Right cardiac atrium (tissue), 5 donors: ENCODE results near the gene VDR. TPM values are rescaled to one million over a fixed set of nuclear protein-coding genes. Genes with fewer than 3 reads are reported as not detected.
A peak's percentile ranks its signal among the peaks of the same experiment; 100 is the strongest.

Source experiments
- ATAC-seq, 2 donors: fragments of 200-7000 bp; cut with Tn5 transposase; one replicate each; pipeline versions ENCODE4 v1.8.0 to v1.9.1; 2020; ENCODE audit warnings: moderate library complexity in 2 of 2, mild to moderate bottlenecking in 1 of 2
- DNase-seq, 3 donors: peaks; one replicate each; pipeline ENCODE4 v3.0.0-alpha.2; 2020
- H3K27ac ChIP-seq: one replicate; pipeline ENCODE4 v1.5.1; 2013; ENCODE audit warnings: mild to moderate bottlenecking, low read length, control low read depth, moderate library complexity
- H3K27me3 ChIP-seq: one replicate; pipeline ENCODE4 v1.6.1; 2013; ENCODE audit not compliant: control insufficient read depth, insufficient read depth
- H3K4me1 ChIP-seq: one replicate; pipeline ENCODE4 v1.6.1; 2013; ENCODE audit warnings: low read length; ENCODE audit not compliant: control insufficient read depth, insufficient read depth
- H3K4me3 ChIP-seq: one replicate; pipeline ENCODE4 v1.5.1; 2013; ENCODE audit warnings: low read length, control low read depth
- H3K9me3 ChIP-seq: one replicate; pipeline ENCODE4 v1.6.1; 2013; ENCODE audit warnings: low read length; ENCODE audit not compliant: control insufficient read depth
- WGBS: extraction: QIAGEN DNeasy Blood & Tissue Kit; methylation state at CpG from one replicate; pipeline ENCODE4 v1.1.7; 2013; 5-methylcytosine and 5-hydroxymethylcytosine counted together
- intact Hi-C, 4 donors: fragments of 100-400 bp; cut with DNase I; formaldehyde crosslinking; loops; one replicate each; pipeline versions ENCODE4 v1.11.0 to v1.14.0; 2022 to 2023
- polyA plus RNA-seq: library from polyadenylated mRNA; stranded (reverse); fragments of 200-250 nt; gene quantifications from one replicate; pipeline ENCODE4 v1.2.3, GENCODE V29; 2013
- total RNA-seq, 4 donors: library from RNA; stranded (reverse); fragmentation: NEBNext Ultra II Directional; extraction: Animal tissue kit (Norgen Biotek cat#: 25700); gene quantifications; one replicate each; pipeline ENCODE4 v1.2.1, GENCODE V29; 2021
- donor health status: healthy with polysubstance abuse.
- donor health status: DM: no; HTN: yes; CAD: no.
- donor health status: DM: no; HTN: no; CAD: no.
- donor health status: DM: no; HTN: yes; CAD: no; lungs with severe emphysema.
- donor health status: DM: yes; HTN: yes; CAD: no.

Gene VDR
- total and polyA plus RNA-seq, 5 donors: 0.27 to 3.0 (median 0.97) TPM

DNA sequence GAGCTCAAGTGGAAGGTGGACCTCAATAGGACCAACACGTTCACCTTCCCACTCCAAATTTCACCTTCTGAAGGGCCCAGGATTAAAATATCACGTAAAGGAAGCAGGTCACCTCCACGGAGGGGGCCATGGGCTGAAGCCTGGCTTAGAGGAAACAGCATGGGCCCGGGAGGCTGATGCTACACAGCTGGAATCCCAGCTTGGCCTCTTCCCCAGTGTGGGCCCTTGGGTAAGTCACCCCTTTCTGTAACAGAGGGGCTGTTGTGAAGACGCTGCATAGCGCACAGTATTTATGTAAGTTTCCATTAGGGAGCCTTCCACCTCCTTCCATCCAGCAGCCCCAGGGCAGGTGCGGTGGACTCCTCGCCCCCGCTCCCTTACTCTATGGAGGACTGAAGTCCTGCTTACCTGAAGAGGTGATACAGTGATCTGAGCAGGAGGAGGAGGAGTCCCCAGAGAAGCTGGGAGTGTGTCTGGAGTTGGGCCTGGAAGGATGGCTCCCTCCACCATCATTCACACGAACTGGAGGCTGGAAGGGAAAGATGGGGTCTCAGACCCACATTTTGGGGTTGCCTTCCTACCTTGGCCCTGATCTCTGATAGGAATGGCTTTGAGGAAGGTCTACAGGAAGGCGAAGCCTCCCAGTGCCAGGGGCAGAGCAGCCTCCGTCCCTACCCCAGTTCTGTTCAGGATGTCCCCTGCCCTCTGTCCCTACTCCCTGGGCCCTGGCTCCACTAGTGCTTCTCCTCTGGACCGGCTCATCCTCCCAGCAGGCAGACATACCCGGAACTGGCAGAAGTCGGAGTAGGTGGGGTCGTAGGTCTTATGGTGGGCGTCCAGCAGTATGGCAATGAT, 47.8 kb downstream of the VDR start:
- H3K27ac ChIP-seq: no peak overlapping the region
- ATAC-seq: no peak
- no peaks in the 10 kb centered on the region for H3K4me1 ChIP-seq
- H3K27me3 ChIP-seq: no peaks in the 10 kb centered on the region
- intact Hi-C loops: no loop called here
- no peak for DNase-seq
- WGBS: 87% methylated on average over 17 of the region's 17 CpGs
- H3K4me3 ChIP-seq: no peak overlapping the region
- H3K9me3 ChIP-seq: no peaks in the 10 kb centered on the region

DNA sequence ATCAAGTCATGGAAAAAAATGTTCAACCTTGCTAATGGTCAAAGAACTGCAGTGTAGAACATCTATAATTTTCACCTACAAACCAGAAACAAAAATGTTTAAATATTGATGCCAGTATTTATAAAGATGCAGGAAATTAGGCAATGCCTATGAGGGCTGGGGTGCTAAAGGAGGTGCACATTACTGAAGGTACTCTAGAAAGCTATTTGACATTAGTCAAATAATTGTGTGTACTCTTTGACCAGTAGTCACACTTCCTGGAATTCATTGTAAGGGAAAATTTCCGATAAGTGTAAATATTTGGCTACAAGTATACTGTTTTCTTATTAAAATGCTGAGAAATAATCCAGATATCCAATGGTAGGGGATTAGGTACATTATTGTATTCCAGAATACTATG, 48.7 kb downstream of the VDR start:
- DNase-seq: no peak
- Histone ChIP-seq H3K4me3 (no peak overlapping the region), H3K27ac (no peak overlapping the region), H3K9me3 (no peaks in the 10 kb centered on the region), H3K27me3 (no peaks in the 10 kb centered on the region), H3K4me1 (no peaks in the 10 kb centered on the region)
- intact Hi-C loops: no loop called here
- 89% methylated on average over 1 of the region's 1 CpG for WGBS
- ATAC-seq: no peak

DNA sequence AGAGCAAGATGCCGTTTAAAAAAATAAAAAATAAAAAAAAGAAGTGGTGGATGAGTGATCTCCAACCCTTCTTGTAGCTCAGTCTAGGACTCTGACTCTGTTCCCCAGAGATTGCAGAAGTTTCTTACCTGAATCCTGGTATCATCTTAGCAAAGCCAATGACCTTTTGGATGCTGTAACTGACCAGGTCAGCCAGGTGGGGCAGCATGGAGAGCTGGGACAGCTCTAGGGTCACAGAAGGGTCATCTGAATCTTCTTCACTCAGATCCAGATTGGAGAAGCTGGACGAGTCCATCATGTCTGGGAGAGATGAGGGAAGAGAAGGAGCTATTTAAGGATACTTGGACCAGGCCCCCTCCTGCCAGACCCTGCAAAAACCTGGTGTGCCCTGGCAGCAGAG, 49.3 kb downstream of the VDR start:
- H3K4me3 ChIP-seq: no peak overlapping the region
- intact Hi-C loops: no loop called here
- DNase-seq (no peak), ATAC-seq (no peak)
- no peaks in the 10 kb centered on the region for H3K4me1 ChIP-seq
- H3K9me3 ChIP-seq: no peaks in the 10 kb centered on the region
- no peaks in the 10 kb centered on the region for H3K27me3 ChIP-seq
- 88% methylated on average over 2 of the region's 2 CpGs for WGBS
- H3K27ac ChIP-seq: no peak overlapping the region

DNA sequence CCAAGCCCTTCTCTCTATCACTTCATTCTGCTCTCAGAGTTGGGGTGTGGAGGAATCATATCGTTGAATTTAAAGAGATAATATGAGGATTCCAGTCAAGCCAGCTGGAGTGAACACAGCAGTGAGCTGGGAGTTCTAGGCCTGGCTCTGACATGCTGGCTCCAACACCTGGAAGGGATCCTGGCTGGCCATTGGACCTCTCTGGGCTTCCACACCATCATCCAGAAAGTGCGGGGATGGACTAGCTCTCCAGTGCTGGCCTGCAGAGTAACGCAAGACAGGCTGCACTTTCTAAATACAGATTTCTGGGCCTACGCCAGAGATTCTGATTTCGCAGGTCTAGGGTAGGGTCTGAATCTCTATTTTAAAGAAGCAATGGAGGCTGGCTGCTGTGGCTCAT, 50.3 kb downstream of the VDR start:
- H3K27me3 ChIP-seq: no peaks in the 10 kb centered on the region
- no peaks in the 10 kb centered on the region for H3K4me1 ChIP-seq
- no peak for DNase-seq
- intact Hi-C loops: no loop called here
- no peak overlapping the region for H3K27ac ChIP-seq
- 74% methylated on average over 5 of the region's 5 CpGs for WGBS
- no peak overlapping the region for H3K4me3 ChIP-seq
- no peaks in the 10 kb centered on the region for H3K9me3 ChIP-seq
- no peak for ATAC-seq

DNA sequence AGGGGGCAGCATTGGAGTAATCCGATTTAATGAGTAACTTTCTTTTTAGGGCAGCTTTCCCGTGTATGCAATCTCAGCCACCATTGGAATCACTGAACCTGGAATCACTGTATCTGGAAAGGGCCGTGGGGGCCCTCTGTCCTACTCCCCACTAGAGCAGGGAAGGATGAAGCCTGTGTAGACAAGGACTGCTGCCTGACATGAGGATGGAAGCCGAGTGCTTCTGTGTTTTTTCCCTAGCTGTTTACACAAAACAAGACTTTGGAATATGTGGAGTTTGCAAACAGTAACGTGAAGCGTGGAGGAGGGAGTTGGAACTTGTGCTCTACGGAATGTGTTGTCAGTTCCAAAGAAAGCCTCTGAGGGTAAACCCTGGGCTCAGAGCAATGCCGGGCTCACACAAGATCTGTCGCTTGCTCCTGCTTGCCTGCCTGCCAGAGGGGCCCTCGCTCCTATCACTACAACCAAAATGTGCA, 52.7 kb downstream of the VDR start:
- DNase-seq (no peak), ATAC-seq (peak; percentile 28 to 68)
- Histone ChIP-seq H3K4me3 (no peak overlapping the region), H3K27ac (no peak overlapping the region), H3K27me3 (no peaks in the 10 kb centered on the region), H3K4me1 (no peaks in the 10 kb centered on the region), H3K9me3 (no peaks in the 10 kb centered on the region)
- WGBS: 45% methylated on average over 10 of the region's 10 CpGs
- intact Hi-C loops: no loop called here

DNA sequence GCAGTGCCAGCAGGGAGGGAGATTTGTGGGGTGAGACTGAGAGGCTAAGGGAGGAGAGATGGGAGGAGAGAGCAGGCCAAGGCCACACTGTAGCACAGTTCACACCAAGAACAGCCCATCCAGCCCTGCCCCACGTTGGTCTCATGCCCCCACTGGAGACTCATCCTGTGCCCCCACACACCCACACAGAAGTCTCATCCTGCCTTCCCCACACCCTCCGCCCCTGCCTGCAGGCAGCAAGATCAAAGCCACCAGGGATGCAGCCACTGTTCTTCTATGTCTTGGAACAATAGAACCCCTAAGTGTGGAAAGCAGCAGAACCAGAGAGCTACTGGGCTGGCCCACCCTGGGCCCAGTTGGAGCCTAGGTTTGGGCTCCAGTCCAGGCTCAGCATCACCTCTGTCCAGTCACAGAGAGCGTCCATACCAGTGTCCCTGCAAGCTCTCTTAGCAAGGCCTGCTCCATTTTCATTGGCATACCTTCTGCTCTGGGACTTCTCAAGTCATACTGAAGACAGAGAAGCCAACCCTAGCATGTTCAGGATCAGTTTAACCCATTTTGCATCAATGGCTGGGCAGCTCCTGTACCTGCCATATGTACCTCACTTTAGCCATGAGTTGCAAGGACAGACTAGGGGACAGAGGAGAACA, 53.4 kb downstream of the VDR start:
- 76% methylated on average over 3 of the region's 3 CpGs for WGBS
- ATAC-seq (no peak), DNase-seq (no peak)
- Histone ChIP-seq H3K9me3 (no peaks in the 10 kb centered on the region), H3K27ac (no peak overlapping the region), H3K27me3 (no peaks in the 10 kb centered on the region), H3K4me1 (no peaks in the 10 kb centered on the region), H3K4me3 (no peak overlapping the region)
- intact Hi-C loops: no loop called here

DNA sequence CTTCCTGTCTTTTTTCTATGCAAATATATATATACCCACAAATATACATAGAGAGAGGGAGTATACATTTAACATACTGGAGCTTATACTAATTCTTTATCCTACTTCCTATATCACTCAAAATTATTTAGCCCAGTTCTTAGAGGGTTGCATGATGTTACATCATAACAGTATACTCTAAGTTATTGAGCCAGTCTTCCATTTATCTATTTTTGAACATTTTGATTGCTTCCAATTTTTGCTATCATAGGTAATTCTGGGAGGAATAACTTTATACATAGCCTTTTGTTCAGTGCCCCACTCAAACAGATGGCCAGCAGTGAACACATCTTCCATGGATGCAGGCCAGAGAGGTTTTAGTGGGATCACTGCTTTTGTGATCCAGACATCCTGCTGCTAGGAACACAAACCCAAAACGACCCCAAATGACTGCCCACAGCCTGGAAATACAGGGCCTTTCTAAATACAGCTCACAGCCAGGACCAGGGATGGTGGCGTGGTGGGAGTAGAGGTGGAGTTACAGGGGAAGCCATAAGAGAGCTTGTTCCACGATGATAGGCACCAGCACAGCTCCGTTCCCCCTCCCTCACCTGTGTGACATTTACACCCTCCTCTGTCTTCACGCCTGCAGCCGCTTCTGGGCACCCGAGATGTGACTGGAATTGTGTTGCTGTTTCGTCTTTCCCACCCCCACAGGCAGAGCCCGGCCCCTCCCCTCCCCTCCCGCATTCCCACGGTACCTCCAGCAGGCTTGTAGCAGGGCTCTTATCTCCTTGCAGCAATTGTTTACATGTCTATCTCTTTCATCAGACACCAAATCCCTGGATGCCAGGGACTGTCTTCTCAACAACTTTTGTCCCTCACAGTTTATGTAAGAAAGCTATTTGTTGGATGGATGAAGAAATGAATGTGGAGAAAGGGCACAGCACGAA, 54.4 kb downstream of the VDR start:
- H3K4me3 ChIP-seq: no peak overlapping the region
- no peak for DNase-seq
- WGBS: 63% methylated on average over 12 of the region's 12 CpGs
- H3K27me3 ChIP-seq: no peaks in the 10 kb centered on the region
- H3K27ac ChIP-seq: no peak overlapping the region
- no peaks in the 10 kb centered on the region for H3K9me3 ChIP-seq
- intact Hi-C loops: no loop called here
- H3K4me1 ChIP-seq: no peaks in the 10 kb centered on the region
- ATAC-seq: no peak

DNA sequence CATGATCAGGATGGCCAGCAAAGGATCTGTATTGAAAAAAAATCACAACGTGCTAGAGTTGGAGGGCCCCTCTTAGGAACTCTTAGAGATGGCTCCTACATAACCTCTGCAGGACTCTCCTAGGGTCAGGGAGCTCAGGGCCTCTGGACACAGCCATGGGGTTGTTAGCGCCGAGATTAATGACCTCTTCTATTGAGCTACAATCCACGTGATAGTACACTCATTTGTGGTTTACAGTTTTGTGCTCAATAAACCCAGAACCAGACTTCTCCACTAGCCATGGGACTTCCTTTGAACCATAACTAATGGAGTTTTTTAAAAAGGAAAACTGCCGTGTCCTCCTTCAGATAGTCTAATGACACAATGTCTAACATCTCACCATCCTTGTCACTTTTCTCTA, 55.5 kb downstream of the VDR start:
- WGBS: 59% methylated on average over 5 of the region's 5 CpGs
- no peaks in the 10 kb centered on the region for H3K9me3 ChIP-seq
- no peak for DNase-seq
- no peak overlapping the region for H3K27ac ChIP-seq
- no peaks in the 10 kb centered on the region for H3K4me1 ChIP-seq
- H3K4me3 ChIP-seq: no peak overlapping the region
- no peaks in the 10 kb centered on the region for H3K27me3 ChIP-seq
- no peak for ATAC-seq
- intact Hi-C loops: no loop called here

DNA sequence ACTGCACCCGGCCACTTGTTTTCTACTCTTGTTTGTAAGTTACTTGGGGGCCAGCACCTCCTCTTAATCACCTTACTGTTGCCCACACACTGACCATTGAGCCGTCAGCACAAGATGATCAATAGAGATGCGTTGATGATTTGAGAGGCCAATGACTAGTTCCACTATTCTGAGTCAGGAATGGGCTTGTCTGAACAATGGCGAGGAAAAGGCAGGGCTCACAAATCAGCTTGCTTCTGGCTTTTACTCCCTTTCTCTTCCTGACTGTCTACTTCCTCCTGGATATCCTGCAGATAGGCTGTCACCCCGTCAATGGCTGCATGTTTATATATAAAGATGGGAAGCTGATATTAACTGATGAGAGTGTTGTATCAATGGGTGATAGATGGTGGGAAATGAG, 55.9 kb downstream of the VDR start:
- DNase-seq (no peak), ATAC-seq (peak in 1 of 2 donors; percentile 22)
- no peaks in the 10 kb centered on the region for H3K9me3 ChIP-seq
- H3K27ac ChIP-seq: no peak overlapping the region
- intact Hi-C loops: no loop called here
- no peaks in the 10 kb centered on the region for H3K4me1 ChIP-seq
- H3K4me3 ChIP-seq: no peak overlapping the region
- no peaks in the 10 kb centered on the region for H3K27me3 ChIP-seq
- WGBS: 63% methylated on average over 5 of the region's 5 CpGs

DNA sequence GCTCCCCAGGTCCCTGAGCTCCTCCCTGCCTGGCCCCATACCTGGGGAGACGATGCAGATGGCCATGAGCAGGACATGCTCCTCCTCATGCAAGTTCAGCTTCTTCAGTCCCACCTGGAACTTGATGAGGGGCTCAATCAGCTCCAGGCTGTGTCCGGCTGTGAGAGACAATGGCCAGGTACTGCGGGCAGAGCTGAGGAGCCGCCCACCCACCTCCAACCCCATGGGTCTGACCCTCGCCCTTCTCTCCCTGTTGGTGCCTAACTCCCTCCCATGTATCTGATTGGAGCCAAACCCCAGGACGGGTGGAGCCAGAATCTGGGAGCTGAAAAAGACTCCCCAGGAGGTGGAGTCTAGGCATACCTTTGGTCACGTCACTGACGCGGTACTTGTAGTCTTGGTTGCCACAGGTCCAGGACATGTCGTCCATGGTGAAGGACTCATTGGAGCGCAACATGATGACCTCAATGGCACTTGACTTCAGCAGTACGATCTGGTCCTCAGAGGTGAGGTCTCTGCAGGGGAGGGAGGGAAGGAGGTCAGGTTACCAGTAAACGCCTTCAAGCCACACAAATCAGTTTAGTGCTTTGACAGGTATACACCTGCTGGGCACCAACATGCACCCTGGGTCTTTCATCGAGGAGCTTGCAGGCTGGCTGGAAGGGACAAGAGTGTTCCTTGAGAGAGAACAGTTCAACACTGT, 58.3 kb downstream of the VDR start:
- no peak overlapping the region for H3K27ac ChIP-seq
- no peak for DNase-seq
- ATAC-seq: no peak
- WGBS: 93% methylated on average over 14 of the region's 14 CpGs
- no peaks in the 10 kb centered on the region for H3K4me1 ChIP-seq
- no peak overlapping the region for H3K4me3 ChIP-seq
- no peaks in the 10 kb centered on the region for H3K9me3 ChIP-seq
- intact Hi-C loops: no loop called here
- no peaks in the 10 kb centered on the region for H3K27me3 ChIP-seq
